H9 (cell line): ENCODE results near the gene CMSS1. TPM values are rescaled to one million over a fixed set of nuclear protein-coding genes. Genes with fewer than 3 reads are reported as not detected.

ENCODE experiments used
- DNase-seq: peaks from one replicate; pipeline ENCODE4 v3.0.0-alpha.2; 2017
- H2AFZ ChIP-seq: one replicate; pipeline ENCODE4 v1.6.1; 2013; ENCODE audit warnings: mild to moderate bottlenecking, low read length, control low read depth, moderate library complexity
- H2AK5ac ChIP-seq: 2 replicates; pipeline ENCODE4 v1.6.1; 2013; ENCODE audit warnings: low read length, control low read depth, mixed read lengths; ENCODE audit not compliant: insufficient read length
- H2BK120ac ChIP-seq: one replicate; pipeline ENCODE4 v1.6.1; 2013; ENCODE audit warnings: low read depth, mild to moderate bottlenecking, low read length, control low read depth, inconsistent platforms; ENCODE audit not compliant: poor library complexity, severe bottlenecking
- H2BK12ac ChIP-seq: 2 replicates; pipeline ENCODE4 v1.6.1; 2013; ENCODE audit warnings: low read length, control low read depth, mixed read lengths, low read depth; ENCODE audit not compliant: insufficient read length
- H2BK15ac ChIP-seq: 2 replicates; pipeline ENCODE4 v1.6.1; 2013; ENCODE audit warnings: low read depth, low read length, control low read depth
- H2BK20ac ChIP-seq: one replicate; pipeline ENCODE4 v1.6.1; 2013; ENCODE audit warnings: low read depth, mild to moderate bottlenecking, low read length, control low read depth, inconsistent platforms; ENCODE audit not compliant: poor library complexity, severe bottlenecking
- H2BK5ac ChIP-seq: 2 replicates; pipeline ENCODE4 v1.6.1; 2013; ENCODE audit warnings: low read length, control low read depth, mixed read lengths; ENCODE audit not compliant: insufficient read length
- H3K14ac ChIP-seq: 2 replicates; pipeline ENCODE4 v1.6.1; 2013; ENCODE audit warnings: low read length, control low read depth; ENCODE audit not compliant: insufficient read depth
- H3K18ac ChIP-seq: 2 replicates; pipeline ENCODE4 v1.6.1; 2013; ENCODE audit warnings: low read depth, mild to moderate bottlenecking, mixed read lengths, low read length, control low read depth; ENCODE audit not compliant: insufficient read length
- H3K23ac ChIP-seq: 2 replicates; pipeline ENCODE4 v1.6.1; 2013; ENCODE audit warnings: low read length, control low read depth, mixed read lengths, low read depth; ENCODE audit not compliant: insufficient read length
- H3K23me2 ChIP-seq: 2 replicates; pipeline ENCODE4 v1.6.1; 2013; ENCODE audit warnings: low read depth, mild to moderate bottlenecking, mixed read lengths, low read length, control low read depth; ENCODE audit not compliant: insufficient read length, poor library complexity, severe bottlenecking
- H3K27ac ChIP-seq: 2 replicates; pipeline ENCODE4 v1.5.1; 2013; ENCODE audit warnings: low read length, control low read depth, mixed read lengths, low read depth; ENCODE audit not compliant: insufficient read length
- H3K27me3 ChIP-seq: 2 replicates; pipeline ENCODE4 v1.6.1; 2013; ENCODE audit warnings: low read length, control low read depth, inconsistent platforms; ENCODE audit not compliant: insufficient read depth
- H3K4ac ChIP-seq: 2 replicates; pipeline ENCODE4 v1.6.1; 2013; ENCODE audit warnings: low read depth, mild to moderate bottlenecking, control low read depth, inconsistent platforms, low read length, moderate library complexity
- H3K4me1 ChIP-seq: 2 replicates; pipeline ENCODE4 v1.6.1; 2013; ENCODE audit warnings: low read length, control low read depth, inconsistent platforms; ENCODE audit not compliant: insufficient read depth
- H3K4me2 ChIP-seq: 2 replicates; pipeline ENCODE4 v1.6.1; 2013; ENCODE audit warnings: low read length, control low read depth, mixed read lengths; ENCODE audit not compliant: insufficient read length, insufficient read depth
- H3K56ac ChIP-seq: 2 replicates; pipeline ENCODE4 v1.6.1; 2013; ENCODE audit warnings: low read depth, mild to moderate bottlenecking, mixed read lengths, low read length, control low read depth; ENCODE audit not compliant: insufficient read length
- H3K79me1 ChIP-seq: 2 replicates; pipeline ENCODE4 v1.6.1; 2013; ENCODE audit warnings: low read depth, mild to moderate bottlenecking, moderate library complexity, low read length, control low read depth, inconsistent platforms; ENCODE audit not compliant: insufficient read depth, poor library complexity, severe bottlenecking
- H3K79me2 ChIP-seq: 2 replicates; pipeline ENCODE4 v1.6.1; 2013; ENCODE audit warnings: low read length, control low read depth, inconsistent platforms; ENCODE audit not compliant: insufficient read depth
- H3K9ac ChIP-seq: 2 replicates; pipeline ENCODE4 v1.6.1; 2013; ENCODE audit warnings: low read length, control low read depth, mixed read lengths; ENCODE audit not compliant: insufficient read length; ENCODE audit errors: extremely low read depth
- H3K9me3 ChIP-seq: one replicate; pipeline ENCODE4 v1.6.1; 2013; ENCODE audit warnings: low read depth, low read length, inconsistent platforms; ENCODE audit not compliant: control insufficient read depth
- H3T11ph ChIP-seq: one replicate; pipeline ENCODE4 v1.6.1; 2013; ENCODE audit warnings: mild to moderate bottlenecking, low read length, control low read depth, inconsistent platforms
- H4K20me1 ChIP-seq: one replicate; pipeline ENCODE4 v1.6.1; 2013; ENCODE audit not compliant: control insufficient read depth, insufficient read length, insufficient read depth
- H4K5ac ChIP-seq: 2 replicates; pipeline ENCODE4 v1.6.1; 2013; ENCODE audit warnings: low read depth, mild to moderate bottlenecking, mixed read lengths, low read length, control low read depth; ENCODE audit not compliant: insufficient read length
- H4K8ac ChIP-seq: replicated peaks from 2 replicates; pipeline ENCODE4 v1.6.1; 2013; ENCODE audit warnings: low read length, control low read depth, mixed read lengths, low read depth; ENCODE audit not compliant: insufficient read length
- H4K91ac ChIP-seq: 2 replicates; pipeline ENCODE4 v1.6.1; 2013; ENCODE audit warnings: low read depth, mild to moderate bottlenecking, moderate library complexity, mixed read lengths, low read length, control low read depth; ENCODE audit not compliant: insufficient read length
- H3K27ac Mint-ChIP-seq, 3 experiments: 2 replicates in 2 of 3; 3 replicates in 1 of 3; pipeline ENCODE4 v1.8.0; 2020 to 2021; ENCODE audit warnings: mixed read lengths in 3 of 3, mild to moderate bottlenecking in 1 of 3, moderate library complexity in 1 of 3
- H3K27me3 Mint-ChIP-seq: 2 replicates; pipeline ENCODE4 v1.8.0; 2021; ENCODE audit warnings: low read depth, mild to moderate bottlenecking, moderate library complexity, mixed read lengths
- H3K36me3 Mint-ChIP-seq, 3 experiments: 2 replicates in 2 of 3; 3 replicates in 1 of 3; pipeline ENCODE4 v1.8.0; 2020 to 2021; ENCODE audit warnings: low read depth in 3 of 3, mixed read lengths in 3 of 3; ENCODE audit not compliant: insufficient read depth in 1 of 3
- H3K4me1 Mint-ChIP-seq, 2 experiments: 2 replicates each; pipeline ENCODE4 v1.8.0; 2020; ENCODE audit warnings: mixed read lengths in 2 of 2
- H3K4me3 Mint-ChIP-seq, 2 experiments: 2 replicates in 1 of 2; 3 replicates in 1 of 2; pipeline ENCODE4 v1.8.0; 2020 to 2021; ENCODE audit warnings: mild to moderate bottlenecking in 2 of 2, mixed read lengths in 2 of 2, moderate library complexity in 1 of 2
- H3K9me3 Mint-ChIP-seq, 2 experiments: 2 replicates in 1 of 2; 3 replicates in 1 of 2; pipeline ENCODE4 v1.8.0; 2020; ENCODE audit warnings: mild to moderate bottlenecking in 2 of 2, mixed read lengths in 2 of 2, moderate library complexity in 1 of 2
- CTCF ChIP-seq: fragments of 200-600 bp; sonication (generic); conservative IDR thresholded peaks from 3 replicates; pipeline ENCODE4 v1.8.0; 2021; ENCODE audit warnings: antibody characterized with exemption, mild to moderate bottlenecking
- WGBS: extraction: QIAGEN DNeasy Blood & Tissue Kit; methylation state at CpG from one replicate; pipeline ENCODE4 v1.1.7; 2013; ENCODE audit warnings: missing lambda C conversion rate, low lambda C conversion rate, mixed read lengths; ENCODE audit not compliant: insufficient read length; ENCODE audit errors: extremely low coverage; 5-methylcytosine and 5-hydroxymethylcytosine counted together
- total RNA-seq: library from RNA; stranded (reverse); gene quantifications from 2 replicates; pipeline ENCODE4 v1.2.1, GENCODE V29; 2021

Gene CMSS1
- total RNA-seq, 1 experiment from 2014 or later: 61.8 TPM

DNA sequence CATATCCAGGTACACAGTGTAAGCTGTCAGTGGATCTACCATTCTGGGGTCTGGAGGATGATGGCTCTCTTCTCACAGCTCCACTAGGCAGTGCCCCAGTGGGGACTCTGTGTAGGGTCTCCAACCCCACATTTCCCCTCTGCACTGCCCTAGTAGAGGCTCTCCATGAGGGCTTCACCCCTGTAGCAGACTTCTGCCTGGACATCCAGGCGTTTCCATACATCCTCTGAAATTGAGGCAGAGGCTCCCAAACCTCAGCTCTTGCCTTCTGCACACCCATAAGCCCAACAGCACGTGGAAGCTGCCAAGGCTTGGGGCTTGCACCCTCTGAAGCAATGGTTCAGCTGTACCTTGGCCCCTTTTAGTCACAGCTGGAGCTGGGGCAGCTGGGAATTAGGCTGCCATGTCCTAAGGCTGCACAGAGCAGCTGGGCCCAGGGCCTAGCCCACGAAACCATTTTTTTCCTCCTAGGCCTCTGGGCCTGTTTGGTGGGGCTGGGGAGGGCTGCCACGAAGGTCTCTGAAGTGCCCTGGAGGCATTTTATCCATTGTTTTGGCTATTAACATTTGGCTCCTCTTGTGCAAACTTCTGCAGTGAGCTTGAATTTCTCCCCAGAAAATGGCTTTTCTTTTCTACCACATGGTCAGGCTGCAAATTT is 362.2 kb downstream of the CMSS1 start:
- no CpG with 5 or more reads among the region's 4 CpGs for WGBS
- H3K9me3 Mint-ChIP-seq: peaks cover 27 to 36% of the 10 kb centered on the region in 2 experiments

More for the DNA sequence above, 362.2 kb downstream of the CMSS1 start:
- H3K4me2 ChIP-seq: no peak overlapping the region
- no peaks in the 10 kb centered on the region for H4K20me1 ChIP-seq
- H3K79me1 ChIP-seq: no peaks in the 10 kb centered on the region
- no peak overlapping the region for H4K5ac ChIP-seq
- no peak overlapping the region for H3K4ac ChIP-seq
- no peaks in the 10 kb centered on the region for H3K27me3 ChIP-seq
- H3K79me2 ChIP-seq: no peaks in the 10 kb centered on the region
- no peak overlapping the region for H2BK20ac ChIP-seq
- H3T11ph ChIP-seq: no peak overlapping the region
- peaks cover 25% of the 10 kb centered on the region for H3K9me3 ChIP-seq
- H3K27ac ChIP-seq: no peak overlapping the region
- H2BK15ac ChIP-seq: no peak overlapping the region
- no peak overlapping the region for H2BK120ac ChIP-seq
- no peak overlapping the region for H2AK5ac ChIP-seq
- no peak overlapping the region for H2AFZ ChIP-seq
- no peak for DNase-seq
- H3K4me1 ChIP-seq: no peaks in the 10 kb centered on the region
- H3K27ac Mint-ChIP-seq: no peak overlapping the region
- H4K91ac ChIP-seq: no peak overlapping the region
- H2BK5ac ChIP-seq: no peak overlapping the region
- no peaks in the 10 kb centered on the region for H3K23me2 ChIP-seq
- H3K9ac ChIP-seq: no peak overlapping the region
- no peak for TF ChIP-seq CTCF
- no peak overlapping the region for H3K14ac ChIP-seq
- H2BK12ac ChIP-seq: no peak overlapping the region
- H3K23ac ChIP-seq: no peak overlapping the region
- no peak overlapping the region for H4K8ac ChIP-seq
- no peak overlapping the region for H3K56ac ChIP-seq
- H3K27me3 Mint-ChIP-seq: no peaks in the 10 kb centered on the region
- H3K4me1 Mint-ChIP-seq: peaks cover 13 to 14% of the 10 kb centered on the region in 2 experiments
- no peak overlapping the region for H3K18ac ChIP-seq
- H3K36me3 Mint-ChIP-seq: peaks cover 44 to 57% (median 51%) of the 10 kb centered on the region in 3 experiments
- H3K4me3 Mint-ChIP-seq: no peak overlapping the region
